GM18507 (cell line): ENCODE results near the gene CETP.
"Not testable (repeated sequence)": the region's sequence is repeated elsewhere in the genome, so short reads cannot be mapped to it uniquely, and the experiment has no call there.

Source experiments
- DNase-seq: peaks from one replicate; pipeline ENCODE4 v3.0.0; 2011; ENCODE audit warnings: low read depth; ENCODE audit not compliant: insufficient read length; ENCODE audit errors: extremely low spot score
- FAIRE-seq: peaks from 2 replicates; lab custom pipeline; 2011; peaks lifted over from hg19 to GRCh38; lab: Jason Lieb, UNC

The CETP gene

GRCh38 chr16:56990407-56991286 is 28.9 kb downstream of the CETP start:
- no peak for DNase-seq
- peak; percentile 82 for FAIRE-seq

DNA sequence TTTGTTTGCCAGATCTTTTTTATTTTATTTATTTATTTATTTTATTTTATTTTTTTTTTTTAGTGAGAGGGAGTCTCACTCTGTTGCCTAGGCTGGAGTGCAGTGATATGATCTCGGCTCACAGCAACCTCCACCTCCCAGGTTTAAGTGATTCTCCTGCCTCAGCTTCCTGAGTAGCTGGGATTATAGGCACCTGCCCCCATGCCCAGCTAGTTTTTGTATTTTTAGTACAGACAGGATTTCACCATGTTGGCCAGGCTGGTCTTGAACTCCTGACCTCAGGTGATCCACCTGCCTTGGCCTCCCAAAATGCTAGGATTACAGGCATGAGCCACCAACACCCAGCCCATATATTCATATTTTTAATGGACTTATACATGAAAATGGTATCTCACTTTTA is 30.7 kb downstream of the CETP start:
- not testable (repeated sequence) for FAIRE-seq, DNase-seq

DNA sequence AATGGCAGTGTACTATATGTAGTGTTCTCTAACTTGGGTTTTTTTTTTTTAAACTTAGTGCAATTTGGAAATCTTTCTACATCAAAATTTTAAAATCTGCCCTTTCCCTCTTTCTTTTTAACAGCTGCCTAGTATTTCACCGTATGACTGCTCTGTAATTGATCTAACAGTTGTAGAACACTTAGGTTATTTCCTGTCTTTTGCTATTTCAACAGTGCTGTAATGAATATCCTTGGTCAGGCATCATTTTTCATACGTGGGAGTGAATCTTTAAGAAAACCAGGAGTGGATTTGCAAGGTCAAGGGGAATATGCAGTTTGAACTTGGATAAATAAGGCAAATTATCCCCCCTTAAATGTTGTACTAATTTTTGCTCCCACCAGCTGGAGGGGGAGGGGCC is 31.5 kb downstream of the CETP start:
- FAIRE-seq (peak; percentile 18), DNase-seq (no peak)

DNA sequence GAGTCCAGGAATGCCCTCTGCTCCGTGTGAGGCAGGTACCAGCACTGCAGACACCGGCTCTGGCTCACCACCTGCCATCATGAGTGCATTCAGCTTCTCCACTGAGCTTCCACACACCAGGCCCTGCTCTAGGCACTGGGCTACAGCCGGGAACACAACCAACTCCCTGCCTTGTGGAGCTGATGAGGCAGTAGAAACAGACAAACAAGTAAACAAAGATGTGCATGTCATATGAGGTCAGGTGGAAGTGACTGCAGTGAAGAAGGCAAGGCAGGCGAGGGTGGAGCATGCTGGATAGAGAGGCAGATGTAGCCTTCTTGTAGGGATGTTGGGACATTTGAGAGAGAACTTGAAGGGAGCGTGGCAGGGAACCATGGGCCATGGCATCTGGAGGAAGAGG is 32.6 kb downstream of the CETP start:
- no peak for FAIRE-seq
- no peak for DNase-seq

- FAIRE-seq: no peak
Measured at GRCh38 chr16:56995136-56995805, 33.5 kb downstream of the CETP start.

GRCh38 chr16:56997264-56997663 is 35.5 kb downstream of the CETP start:
- DNase-seq: no peak
- FAIRE-seq: no peak

More at GRCh38 chr16:56995136-56995805, 33.5 kb downstream of the CETP start:
- no peak for DNase-seq

DNA sequence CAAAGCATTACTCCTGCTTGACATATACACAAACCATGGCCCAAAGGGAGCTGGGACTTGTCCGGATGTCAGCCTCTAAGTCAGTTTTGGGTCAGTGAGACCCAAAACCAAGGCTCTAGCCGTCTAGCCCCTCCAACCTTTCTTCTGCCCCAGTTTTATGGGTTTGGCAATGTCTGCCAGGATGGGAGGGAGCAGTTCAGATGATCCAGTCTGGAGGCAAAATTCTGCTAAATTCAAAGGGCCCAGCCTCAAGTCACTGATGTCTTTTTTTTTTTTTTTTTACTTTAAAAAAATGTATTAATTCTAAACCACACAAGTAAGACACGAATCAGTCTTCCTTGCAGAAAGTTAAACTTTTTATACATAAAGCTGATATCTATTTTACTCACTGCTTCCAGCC is 36.2 kb downstream of the CETP start:
- FAIRE-seq: no peak

GRCh38 chr16:56998352-56998751 is 36.6 kb downstream of the CETP start:
- FAIRE-seq: no peak
- no peak for DNase-seq

More for the DNA sequence above, 36.2 kb downstream of the CETP start:
- DNase-seq: no peak

- FAIRE-seq (no peak), DNase-seq (no peak)
Measured at GRCh38 chr16:56998861-56999260, 37.1 kb downstream of the CETP start.

GRCh38 chr16:56999409-57000270 is 37.9 kb downstream of the CETP start:
- FAIRE-seq (peak; percentile 81), DNase-seq (no peak)

- DNase-seq: peak; percentile 70
- peak; percentile 94 for FAIRE-seq
Measured at GRCh38 chr16:57000271-57001025, 38.7 kb downstream of the CETP start.

DNA sequence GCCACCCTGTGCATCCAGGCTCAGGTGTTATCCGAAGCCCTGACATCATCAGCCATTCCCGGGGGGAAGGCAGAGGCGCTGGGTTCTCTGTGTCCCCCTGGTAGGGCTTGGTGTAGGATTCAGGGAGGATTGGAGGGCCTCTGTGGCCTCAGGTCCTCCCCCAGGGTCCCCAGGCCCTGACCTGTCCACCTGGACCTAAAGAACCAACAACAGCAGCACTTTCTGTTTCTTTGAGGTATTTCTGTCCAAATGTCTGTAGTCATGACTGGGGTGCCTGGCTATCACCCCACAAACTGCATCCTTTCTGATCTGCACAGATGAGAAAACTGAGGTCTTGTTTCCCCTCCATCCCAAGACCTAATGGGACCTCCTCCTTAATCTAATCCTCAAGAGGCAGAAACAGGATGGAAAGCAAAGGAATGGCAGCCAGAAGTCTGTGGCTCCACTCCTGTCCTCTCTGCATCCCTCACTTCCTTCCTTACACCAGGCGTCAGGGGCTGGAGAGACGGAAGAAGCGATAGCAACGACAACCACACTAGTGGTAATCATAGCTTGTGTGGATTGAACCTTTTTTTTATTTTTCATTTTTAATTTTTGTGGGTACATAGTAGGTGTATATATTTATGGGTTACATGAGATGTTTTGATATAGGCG is 39.4 kb downstream of the CETP start:
- FAIRE-seq (peak; percentile 55), DNase-seq (no peak)

DNA sequence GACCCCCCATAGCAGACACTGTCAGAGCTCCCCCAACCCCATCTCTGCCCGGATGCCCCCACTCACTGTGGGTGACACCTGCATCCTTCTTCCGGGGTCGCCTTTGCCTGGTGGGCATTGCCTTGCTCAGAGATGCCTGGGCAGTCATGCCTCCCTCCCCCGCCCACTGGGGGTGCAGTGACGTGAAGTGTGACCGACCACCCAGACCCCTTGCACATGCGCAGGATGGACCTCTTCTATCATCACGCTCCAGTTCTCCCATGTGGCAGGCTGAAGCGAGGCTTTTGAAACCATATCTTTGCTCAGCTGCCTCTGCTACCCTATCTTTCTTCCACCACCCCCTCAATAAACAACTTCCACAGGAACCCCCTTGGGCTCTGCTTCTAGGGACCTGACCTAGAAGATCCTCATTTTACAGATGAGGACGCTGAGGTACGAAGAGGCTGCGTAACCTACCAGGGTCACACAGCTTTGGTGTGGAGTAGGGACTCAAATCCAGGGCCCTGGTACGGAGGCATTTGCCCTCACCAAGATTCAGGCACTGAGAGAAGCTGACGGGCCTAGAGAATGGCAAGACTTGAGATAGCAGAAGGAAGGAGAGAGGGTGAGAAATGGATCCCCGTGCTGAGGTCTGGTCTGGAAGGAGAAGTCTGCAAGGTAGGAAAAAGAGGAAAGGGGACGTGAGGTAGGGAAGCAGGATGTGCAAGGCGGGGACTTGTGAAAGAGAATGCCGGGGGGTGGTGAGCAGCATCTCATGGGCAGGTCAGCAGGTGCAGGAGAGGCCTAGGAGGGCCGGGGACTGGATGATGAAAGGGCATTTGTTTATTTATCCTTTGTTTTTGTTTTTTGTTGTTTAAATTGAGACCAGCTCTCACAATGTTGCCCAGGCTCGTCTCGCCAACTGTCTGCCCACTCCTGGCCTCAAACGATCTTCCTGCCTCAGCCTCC is 42.0 kb downstream of the CETP start:
- FAIRE-seq: peak; percentile 67

DNA sequence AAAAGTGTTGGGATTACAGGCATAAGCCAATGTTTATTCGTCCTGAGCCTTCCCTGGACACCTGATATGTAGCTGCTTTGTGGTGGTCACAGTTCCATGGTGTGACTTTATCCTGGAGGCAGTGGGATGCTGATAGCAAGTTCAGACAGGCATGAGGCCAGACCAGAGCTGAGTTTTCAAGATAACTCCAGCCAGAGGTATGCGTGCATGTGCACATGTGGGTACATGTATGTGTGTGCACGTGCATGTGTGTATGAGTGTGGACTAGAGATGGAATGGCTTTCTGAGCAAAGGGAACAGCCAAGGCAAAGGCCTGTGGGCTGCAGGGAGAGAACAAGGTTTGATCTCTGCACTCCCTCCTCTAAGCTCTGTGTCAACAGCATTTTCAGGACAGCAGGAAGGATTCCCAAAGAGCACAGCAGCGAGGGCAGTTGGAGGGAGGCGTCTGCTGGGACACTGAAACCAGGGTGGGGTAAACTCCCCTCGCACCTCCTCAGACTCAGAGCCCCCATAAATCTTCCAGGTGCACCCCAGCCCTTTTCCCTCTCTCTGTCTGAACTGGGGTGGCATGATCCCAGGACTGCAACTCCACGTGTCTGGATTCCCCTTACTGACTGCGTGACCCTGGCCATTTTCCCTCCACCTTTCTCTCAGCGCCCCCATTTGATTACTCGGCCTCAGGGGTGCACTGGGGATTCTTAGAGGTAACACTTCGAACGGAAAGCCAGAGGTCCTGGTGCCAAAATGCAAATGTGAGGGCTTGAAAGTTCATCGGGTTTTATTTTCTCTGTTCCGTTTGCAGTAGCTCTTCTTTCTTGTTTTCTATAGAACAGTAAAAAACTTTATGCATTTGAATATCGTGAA is 42.9 kb downstream of the CETP start:
- FAIRE-seq (peak; percentile 89), DNase-seq (no peak)

More for the DNA sequence above, 42.0 kb downstream of the CETP start:
- DNase-seq: no peak

GRCh38 chr16:57005597-57005996 is 43.8 kb downstream of the CETP start:
- not testable (repeated sequence) for DNase-seq
- FAIRE-seq: peak; percentile 71

DNA sequence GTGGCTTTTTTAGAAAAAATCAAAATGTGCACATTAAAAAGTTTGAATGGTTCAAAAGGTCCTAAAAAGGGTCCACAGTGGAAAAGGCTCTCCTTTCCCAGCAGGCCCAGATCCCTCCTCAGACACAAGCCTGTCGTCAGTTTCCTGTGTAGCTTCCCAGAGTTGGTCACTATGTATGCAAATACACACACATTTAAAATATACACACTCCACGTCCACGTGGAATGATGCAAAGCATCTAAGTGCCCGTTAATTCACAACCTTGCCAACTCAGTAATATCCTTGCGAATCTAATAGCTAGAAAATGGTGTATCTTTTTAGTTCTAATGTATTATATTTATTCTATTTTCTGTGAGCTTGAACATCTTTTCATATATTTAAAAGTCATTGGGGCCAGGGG is 45.3 kb downstream of the CETP start:
- FAIRE-seq (no peak), DNase-seq (no peak)

- FAIRE-seq (no peak), DNase-seq (no peak)
Measured at GRCh38 chr16:57007530-57007929, 45.8 kb downstream of the CETP start.
